SK-N-MC (cell line): Measurements from ENCODE around the gene KCNF1.

Experiments
- EZH2 ChIP-seq: fragments of 200-600 bp; sonication (generic); IDR thresholded peaks from one replicate; pipeline ENCODE4 v1.6.1; 2017; ENCODE audit warnings: antibody characterized with exemption
- FOXP2 ChIP-seq: optimal IDR thresholded peaks from 2 replicates; pipeline ENCODE3; 2011; ENCODE audit warnings: mild to moderate bottlenecking, moderate library complexity; ENCODE audit not compliant: insufficient read depth; ENCODE audit errors: extremely low read length, control extremely low read depth
- POLR2AphosphoS5 ChIP-seq: IDR thresholded peaks from 2 replicates; pipeline ENCODE4 v1.6.1; 2012; ENCODE audit warnings: mild to moderate bottlenecking, low read depth, low read length, borderline replicate concordance

DNA sequence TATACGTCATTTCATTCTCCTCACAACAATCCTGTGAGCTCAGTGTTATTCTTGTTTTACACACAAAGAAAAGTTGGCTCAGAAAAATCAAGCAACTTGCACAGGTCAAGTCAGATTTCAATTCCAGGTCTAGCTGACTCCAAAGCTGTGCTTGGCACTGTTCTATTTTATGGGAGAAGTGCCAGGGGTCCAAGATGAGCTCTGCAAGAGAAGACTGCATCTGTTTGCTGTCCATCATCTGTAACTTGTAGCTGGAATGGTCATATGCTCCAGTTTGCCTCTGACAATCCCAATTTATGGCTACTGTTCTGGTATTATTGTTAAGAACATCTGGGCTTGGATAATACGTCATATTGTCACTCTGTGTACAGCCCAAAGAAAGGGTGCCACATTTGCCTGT, 28.9 kb downstream of the KCNF1 start:
- TF ChIP-seq POLR2AphosphoS5 (no peak), EZH2 (no peak), FOXP2 (no peak)
